IMR-90 (cell line): ENCODE results near the gene GIMAP1. TPM values are rescaled to one million over a fixed set of nuclear protein-coding genes. Genes with fewer than 3 reads are reported as not detected.

Experiments used
- ATAC-seq: fragments of 200-7000 bp; cut with Tn5 transposase; 2 replicates; pipeline ENCODE4 v1.9.1; 2020; ENCODE audit warnings: low read depth, mild to moderate bottlenecking, moderate library complexity
- BruUV-seq: library from RNA; stranded (reverse); fragments of 400-500 nt; replicated peaks from 2 replicates; lab custom pipeline; 2021; lab: Mats Ljungman, UMichigan
- CTCF ChIA-PET: fragments of 300-600 bp; formaldehyde crosslinking; extraction: SDS; loops from one replicate; lab custom pipeline; 2021; ENCODE audit warnings: antibody characterized with exemption; lab: Yijun Ruan, JAX
- POLR2A ChIA-PET: fragments of 300-600 bp; sonication (Branson Sonifier 250); formaldehyde crosslinking; loops from one replicate; lab custom pipeline; 2022; ENCODE audit warnings: antibody characterized with exemption; ENCODE audit not compliant: unreplicated experiment; lab: Charles Lee
- DNase-seq: peaks from one replicate; pipeline ENCODE4 v3.0.0; 2013
- H2AFZ ChIP-seq: replicated peaks from 2 replicates; pipeline ENCODE3; 2013; ENCODE audit warnings: low read length, mild to moderate bottlenecking; ENCODE audit not compliant: poor library complexity
- H2AK5ac ChIP-seq: 2 replicates; pipeline ENCODE4 v1.6.1; 2013; ENCODE audit warnings: low read depth, low read length, inconsistent platforms
- H2AK9ac ChIP-seq: replicated peaks from 2 replicates; pipeline ENCODE3; 2013; ENCODE audit warnings: mild to moderate bottlenecking, low read depth, low read length, moderate library complexity; ENCODE audit not compliant: poor library complexity
- H2BK120ac ChIP-seq: 2 replicates; pipeline ENCODE4 v1.6.1; 2013; ENCODE audit warnings: low read depth, low read length, inconsistent platforms
- H2BK15ac ChIP-seq: 3 replicates; pipeline ENCODE4 v1.6.1; 2013; ENCODE audit warnings: low read depth, low read length, inconsistent platforms
- H2BK20ac ChIP-seq: 2 replicates; pipeline ENCODE4 v1.6.1; 2013; ENCODE audit warnings: low read depth, mild to moderate bottlenecking, inconsistent platforms, low read length, moderate library complexity
- H2BK5ac ChIP-seq: 2 replicates; pipeline ENCODE4 v1.6.1; 2013; ENCODE audit warnings: mild to moderate bottlenecking, low read depth, low read length, inconsistent platforms; ENCODE audit not compliant: poor library complexity, severe bottlenecking
- H3K14ac ChIP-seq: replicated peaks from 2 replicates; pipeline ENCODE4 v1.6.1; 2013; ENCODE audit warnings: low read depth, low read length, inconsistent platforms
- H3K18ac ChIP-seq: 2 replicates; pipeline ENCODE4 v1.6.1; 2013; ENCODE audit warnings: low read depth, low read length, control low read depth
- H3K23ac ChIP-seq: 2 replicates; pipeline ENCODE4 v1.6.1; 2013; ENCODE audit warnings: low read depth, low read length, inconsistent platforms
- H3K27ac ChIP-seq: 2 replicates; pipeline ENCODE4 v1.5.1; 2013; ENCODE audit warnings: mild to moderate bottlenecking, control low read depth, low read length; ENCODE audit not compliant: insufficient read depth
- H3K27me3 ChIP-seq: 2 replicates; pipeline ENCODE4 v1.6.1; 2013; ENCODE audit warnings: low read length; ENCODE audit not compliant: control insufficient read depth, insufficient read depth
- H3K36me3 ChIP-seq: 2 replicates; pipeline ENCODE4 v1.6.1; 2013; ENCODE audit warnings: low read length, mixed read lengths; ENCODE audit not compliant: control insufficient read depth, insufficient read depth
- H3K4ac ChIP-seq: 2 replicates; pipeline ENCODE4 v1.6.1; 2013; ENCODE audit warnings: low read depth, low read length, inconsistent platforms
- H3K4me1 ChIP-seq: 2 replicates; pipeline ENCODE4 v1.6.1; 2013; ENCODE audit warnings: low read length, mixed read lengths; ENCODE audit not compliant: control insufficient read depth, insufficient read depth
- H3K4me2 ChIP-seq: 2 replicates; pipeline ENCODE4 v1.6.1; 2013; ENCODE audit warnings: low read depth, mild to moderate bottlenecking, control low read depth, low read length, moderate library complexity
- H3K4me3 ChIP-seq: 2 replicates; pipeline ENCODE4 v1.5.1; 2013; ENCODE audit warnings: low read depth, mild to moderate bottlenecking, control low read depth, low read length, moderate library complexity; ENCODE audit not compliant: insufficient read depth
- H3K56ac ChIP-seq: 2 replicates; pipeline ENCODE4 v1.6.1; 2013; ENCODE audit warnings: low read length, inconsistent platforms; ENCODE audit not compliant: insufficient read depth; ENCODE audit errors: extremely low read depth
- H3K79me1 ChIP-seq, 2 experiments: 2 replicates each; pipeline ENCODE4 v1.6.1; 2013; ENCODE audit warnings: low read length in 2 of 2, inconsistent platforms in 1 of 2, low read depth in 1 of 2
- H3K9ac ChIP-seq: 2 replicates; pipeline ENCODE4 v1.6.1; 2013; ENCODE audit warnings: low read depth, low read length, control low read depth
- H3K9me1 ChIP-seq: 2 replicates; pipeline ENCODE4 v1.6.1; 2013; ENCODE audit warnings: low read length, inconsistent platforms; ENCODE audit not compliant: insufficient read depth
- H3K9me3 ChIP-seq: 2 replicates; pipeline ENCODE4 v1.6.1; 2013; ENCODE audit warnings: low read length; ENCODE audit not compliant: control insufficient read depth, insufficient read depth
- H4K20me1 ChIP-seq: 2 replicates; pipeline ENCODE4 v1.6.1; 2013; ENCODE audit warnings: low read length, inconsistent platforms; ENCODE audit not compliant: insufficient read depth
- H4K5ac ChIP-seq: 2 replicates; pipeline ENCODE4 v1.6.1; 2013; ENCODE audit warnings: mild to moderate bottlenecking, low read depth, low read length, control low read depth
- H4K8ac ChIP-seq, 2 experiments: 2 replicates each; pipeline ENCODE4 v1.6.1; 2013; ENCODE audit warnings: low read depth in 2 of 2, low read length in 2 of 2, control low read depth in 1 of 2, inconsistent platforms in 1 of 2
- H4K91ac ChIP-seq: 2 replicates; pipeline ENCODE4 v1.6.1; 2013; ENCODE audit warnings: low read depth, low read length, inconsistent platforms; ENCODE audit not compliant: insufficient read depth
- MAFK ChIP-seq: IDR thresholded peaks from 2 replicates; pipeline ENCODE4 v1.6.1; 2012; ENCODE audit warnings: low read depth, low read length, improper control_type of control experiment
- NFE2L2 ChIP-seq: fragments of 150-350 bp; IDR thresholded peaks from 2 replicates; pipeline ENCODE4 v1.6.1; 2016; ENCODE audit warnings: low read depth, mild to moderate bottlenecking, low read length
- RCOR1 ChIP-seq: IDR thresholded peaks from 2 replicates; pipeline ENCODE4 v1.6.1; 2012; ENCODE audit warnings: mild to moderate bottlenecking, low read length, improper control_type of control experiment; ENCODE audit not compliant: insufficient replicate concordance
- WGBS, 2 experiments: methylation state at CpG; one replicate each; pipeline versions ENCODE4 v1.1.5 to v1.1.7; 2013; ENCODE audit warnings: missing lambda C conversion rate in 2 of 2; ENCODE audit not compliant: insufficient read length in 1 of 2; ENCODE audit errors: extremely low coverage in 2 of 2; 5-methylcytosine and 5-hydroxymethylcytosine counted together
- dilution Hi-C: fragments of 300-500 bp; cut with HindIII; formaldehyde crosslinking; loops from one replicate; pipeline ENCODE4 v1.14.3; 2018; ENCODE audit warnings: low sequenced_read_pairs; ENCODE audit not compliant: unreplicated experiment
- in situ Hi-C: fragments of 300-500 bp; cut with MboI; formaldehyde crosslinking; loops from 3 replicates; pipeline ENCODE4 v1.14.3; 2019; ENCODE audit warnings: low sequenced_read_pairs, inconsistent platforms, mixed read lengths
- intact Hi-C: fragments of 100-400 bp; cut with micrococcal nuclease; formaldehyde crosslinking; loops from 2 replicates; pipeline ENCODE4 v1.10.0; 2022
- polyA plus RNA-seq, 3 experiments: library from polyadenylated mRNA; depleted of rRNA; stranded (reverse); fragments of >200 nt; gene quantifications; 2 replicates each; pipeline ENCODE4 v1.2.3, GENCODE V29; 2012; ENCODE audit warnings: low replicate concordance in 1 of 3
- total RNA-seq: library from RNA; depleted of rRNA; stranded (reverse); fragments of >200 nt; gene quantifications from 2 replicates; pipeline ENCODE4 v1.2.3, GENCODE V29; 2012

The GIMAP1 gene
- total and polyA plus RNA-seq, 2 of the 4 experiments (the other 2 are of a cell fraction): not detected

DNA sequence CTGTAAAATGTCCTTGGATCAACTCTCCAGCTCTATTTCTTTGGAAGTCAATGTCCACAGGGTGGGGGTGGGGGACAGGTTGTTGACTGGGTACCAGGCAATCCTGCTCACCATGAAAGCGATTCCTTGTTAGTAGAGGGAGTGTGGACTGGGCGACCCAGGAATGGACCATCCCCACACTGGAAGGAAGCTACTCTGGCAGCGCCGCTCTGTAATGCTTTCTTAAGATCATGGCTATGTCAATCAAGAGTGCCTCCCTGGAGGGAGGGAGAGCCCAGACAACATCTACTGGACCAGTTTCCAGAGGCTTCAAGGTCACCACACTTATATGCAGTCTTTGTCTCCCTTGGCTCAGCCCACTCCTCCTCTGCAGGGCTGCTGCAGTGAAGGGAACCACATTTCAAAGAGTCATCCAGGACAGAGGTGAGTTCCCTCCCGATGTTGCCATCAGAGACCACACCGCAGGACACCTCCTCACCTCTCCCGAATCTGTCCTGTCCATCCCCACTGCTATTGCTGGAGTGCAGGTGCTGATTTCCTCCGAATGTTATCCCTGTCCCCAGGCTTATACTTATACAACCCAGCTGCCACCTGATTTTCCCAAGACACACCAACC is 27.7 kb downstream of the GIMAP1 start:
- WGBS, 2 experiments: 33% methylated on average over 3 of the region's 8 CpGs; no CpG with 5 or more reads in 1 of the 2 experiments
- DNase-seq (no peak), ATAC-seq (no peak)
- Histone ChIP-seq H3K18ac (no peak overlapping the region), H4K8ac (no peak overlapping the region), H3K4me3 (no peak overlapping the region), H3K4me1 (no peaks in the 10 kb centered on the region), H2BK20ac (no peak overlapping the region), H3K79me1 (no peaks in the 10 kb centered on the region), H2AK9ac (no peak overlapping the region), H2AFZ (no peak overlapping the region), H3K36me3 (no peaks in the 10 kb centered on the region), H3K27ac (no peak overlapping the region), H2AK5ac (no peak overlapping the region), H3K9ac (no peak overlapping the region), H2BK15ac (no peak overlapping the region), H3K56ac (no peak overlapping the region), H3K4ac (no peak overlapping the region), H3K27me3 (no peaks in the 10 kb centered on the region; the same call in 1 of the 2 replicates), H3K4me2 (no peak overlapping the region), H4K20me1 (no peaks in the 10 kb centered on the region), H3K9me1 (no peaks in the 10 kb centered on the region), H2BK120ac (no peak overlapping the region), H3K14ac (no peak overlapping the region), H3K23ac (no peak overlapping the region), H4K5ac (no peak overlapping the region), H3K9me3 (no peaks in the 10 kb centered on the region), H2BK5ac (no peak overlapping the region), H4K91ac (no peak overlapping the region)
- intact Hi-C loops (no loop called here), in situ Hi-C loops (loop anchor here (25.0 kb wide), 1 partner anchor 432 kb away; the partner anchor contains the start of genes ACTR3C and LRRC61), dilution Hi-C loops (no loop called here)
- POLR2A ChIA-PET: no interaction called here
- TF ChIP-seq NFE2L2: no peak
- TF ChIP-seq RCOR1: no peak
- TF ChIP-seq MAFK: no peak
- CTCF ChIA-PET: no interaction called here
- BruUV-seq: no TSS peak
